NK-92 treated with Interleukin-12 subunit alpha and Interleukin-12 subunit beta, amount 100 ng/mL, for 24 hours (cell line): ENCODE measurements around the gene NBEAL1.
"Not testable (repeated sequence)": the region's sequence is repeated elsewhere in the genome, so short reads cannot be mapped to it uniquely, and the experiment has no call there.

Experiments
- DNase-seq: peaks from one replicate; lab custom pipeline; 2025; lab: John Stamatoyannopoulos, UW

Gene NBEAL1

DNA sequence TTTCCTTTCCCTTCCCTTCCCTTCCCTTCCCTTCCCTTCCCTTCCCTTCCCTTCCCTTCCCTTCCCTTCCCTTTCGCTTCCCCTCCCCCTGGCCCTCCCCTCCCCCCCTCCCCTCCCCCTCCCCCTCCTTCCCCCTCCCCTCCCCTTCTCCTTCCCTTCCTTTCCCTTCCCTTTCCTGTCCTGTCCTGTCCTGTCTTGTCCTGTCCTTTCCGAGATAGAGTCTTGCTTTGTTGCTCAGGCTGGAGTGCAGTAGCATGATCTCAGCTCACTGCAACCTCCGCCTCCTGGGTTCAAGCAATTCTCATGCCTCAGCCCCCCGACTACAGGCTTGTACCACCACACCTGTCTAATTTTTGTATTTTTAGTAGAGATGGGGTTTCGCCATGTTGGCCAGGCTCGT, 24.5 kb downstream of the NBEAL1 start:
- not testable (repeated sequence) for DNase-seq

DNA sequence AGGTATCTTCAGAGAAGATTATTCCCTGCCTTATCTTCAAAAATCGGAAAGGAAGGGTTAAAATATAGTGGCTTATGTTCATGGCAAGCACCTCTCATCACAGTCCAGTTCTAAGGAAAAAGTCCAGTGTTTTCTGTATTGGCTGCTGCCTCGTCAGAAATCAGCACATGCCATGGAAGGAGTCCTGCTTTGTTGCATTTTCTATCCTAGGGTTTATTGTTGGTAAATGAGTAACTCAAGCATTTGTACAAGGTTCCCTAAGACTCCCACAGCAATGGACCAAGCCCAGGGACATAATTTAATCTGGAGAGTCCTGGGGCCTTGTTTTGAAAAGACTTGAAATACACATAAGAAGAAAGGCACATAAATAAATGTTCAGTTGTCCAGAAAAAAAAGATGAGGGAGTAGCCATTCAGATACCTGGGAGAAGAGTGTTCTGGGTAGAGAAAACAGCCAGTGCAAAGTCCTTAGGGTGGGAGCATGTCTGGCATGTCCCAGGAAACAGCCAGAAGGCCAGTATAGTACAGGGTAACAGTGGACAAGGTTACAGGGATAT, 26.4 kb downstream of the NBEAL1 start:
- DNase-seq: no peak

DNA sequence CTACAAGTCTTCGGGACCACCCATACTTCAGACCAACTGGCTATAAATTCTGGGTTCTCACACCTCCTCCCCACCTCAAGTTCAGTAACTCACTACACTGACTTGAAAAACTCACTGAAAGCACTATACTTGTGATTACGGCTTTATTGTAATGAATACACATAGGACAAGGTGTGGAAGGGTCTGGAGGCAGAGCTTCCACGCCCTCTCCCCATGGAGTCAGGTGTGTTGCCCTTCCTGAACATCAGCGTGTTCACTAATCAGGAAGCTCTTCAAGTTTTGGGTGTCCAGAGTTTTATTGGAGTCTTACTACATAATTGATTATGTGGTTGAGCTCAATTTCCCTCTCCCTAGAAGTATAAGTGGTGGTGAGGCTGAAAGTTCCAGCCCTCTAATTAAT, 27.5 kb downstream of the NBEAL1 start:
- DNase-seq: no peak

DNA sequence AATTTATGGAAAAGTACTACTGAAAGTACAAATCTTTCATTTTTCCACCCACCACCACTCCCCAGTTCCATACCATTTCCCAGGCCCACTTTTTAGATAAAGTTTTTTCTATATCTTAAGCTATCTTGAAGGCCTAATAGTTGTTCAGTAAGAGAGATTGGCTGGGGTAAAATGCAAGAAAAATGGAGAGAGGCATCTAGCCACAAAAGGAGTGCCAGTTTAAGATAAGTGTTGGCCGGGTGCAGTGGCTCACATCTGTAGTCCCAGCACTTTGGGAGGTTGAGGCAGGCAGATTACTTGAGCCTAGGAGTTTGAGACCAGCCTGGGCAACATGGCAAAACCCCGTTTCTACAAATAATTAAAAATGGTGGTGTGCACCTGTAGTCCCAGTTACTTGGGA, 28.6 kb downstream of the NBEAL1 start:
- DNase-seq: no peak

DNA sequence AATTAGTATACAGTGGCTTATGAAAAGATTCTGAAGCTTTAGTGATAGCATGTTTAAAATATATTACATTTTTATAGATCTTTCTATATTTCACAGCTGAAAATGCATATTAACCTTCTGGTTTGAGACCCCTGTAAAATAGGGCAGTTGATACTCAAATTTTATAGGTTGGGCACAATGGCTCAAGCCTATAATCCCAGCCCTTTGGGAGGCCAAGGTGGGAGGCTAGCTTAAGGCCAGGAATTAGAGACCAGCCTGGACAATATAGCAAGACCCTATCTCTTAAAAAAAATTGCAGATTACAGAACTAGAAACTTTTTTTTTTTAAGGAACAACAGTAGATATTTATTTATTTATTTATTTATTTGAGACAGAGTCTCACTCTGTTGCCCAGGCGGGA, 31.2 kb downstream of the NBEAL1 start:
- DNase-seq: no peak

DNA sequence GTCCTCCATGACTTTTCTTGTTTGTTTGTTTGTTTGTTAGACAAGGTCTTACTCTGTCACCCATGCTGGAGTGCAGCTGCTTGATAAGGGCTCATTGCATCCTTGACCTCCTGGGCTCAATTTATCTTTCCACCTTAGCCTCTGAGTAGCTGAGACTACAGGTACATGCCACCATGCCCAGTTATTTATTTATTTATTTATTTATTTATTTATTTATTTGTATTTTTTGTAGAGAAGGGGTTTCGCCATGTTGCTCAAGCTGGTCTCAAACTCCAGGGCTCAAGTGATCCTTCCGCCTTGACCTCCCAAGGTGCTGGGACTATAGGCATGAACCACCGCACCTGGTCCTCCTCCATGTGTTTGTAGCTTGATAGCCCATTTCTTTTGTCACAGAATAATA, 37.9 kb downstream of the NBEAL1 start:
- DNase-seq: no peak

DNA sequence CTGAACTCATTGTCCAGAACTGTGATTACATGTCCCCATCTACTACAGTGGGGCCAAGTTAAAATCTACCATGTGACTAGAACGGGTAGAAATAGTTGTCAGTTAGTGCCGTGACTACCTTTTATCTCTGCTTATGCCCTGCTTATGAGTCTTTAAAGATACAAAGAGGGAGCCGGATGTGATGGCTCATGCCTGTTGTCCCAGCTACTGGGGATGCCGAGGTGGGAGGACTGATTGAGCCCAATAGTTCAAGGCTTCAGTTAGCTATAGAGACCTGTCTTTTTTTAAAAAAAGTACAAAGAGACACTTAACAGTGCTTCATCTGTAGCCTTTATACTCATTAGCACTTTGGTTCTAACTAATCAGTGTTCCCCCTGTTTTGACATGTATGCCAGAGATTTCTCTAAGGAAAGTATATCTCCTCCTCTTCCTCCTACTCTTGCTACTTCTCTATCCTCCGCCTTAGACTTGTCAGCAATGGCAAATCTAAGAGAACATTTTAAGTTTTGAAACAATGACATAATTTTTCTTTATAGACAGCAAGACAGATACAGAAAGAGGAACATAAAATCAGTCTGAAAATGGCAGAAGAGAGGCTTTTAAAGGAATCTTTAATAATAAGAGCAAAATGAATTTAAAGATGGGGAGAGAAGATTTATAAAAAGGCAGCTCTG, 45.0 kb downstream of the NBEAL1 start:
- DNase-seq: no peak

DNA sequence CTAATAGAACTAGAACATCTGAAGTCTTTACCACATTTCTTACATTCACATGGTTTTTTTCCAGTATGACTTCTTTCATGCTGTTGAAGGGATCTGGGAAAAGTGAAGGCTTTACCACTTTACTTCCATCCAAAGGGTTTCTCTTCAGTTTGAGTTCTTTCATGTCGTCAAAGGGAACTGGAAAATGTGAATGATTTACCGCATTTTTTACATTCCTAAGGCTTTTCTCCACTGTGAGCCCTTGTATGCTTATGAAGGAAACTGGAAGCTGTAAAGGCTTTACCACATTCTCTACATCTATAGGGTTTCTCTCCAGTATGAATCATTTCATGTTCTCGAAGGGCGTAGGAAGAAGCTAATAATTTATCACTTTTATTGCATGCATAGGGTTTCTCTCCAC, 46.7 kb downstream of the NBEAL1 start:
- DNase-seq: no peak

DNA sequence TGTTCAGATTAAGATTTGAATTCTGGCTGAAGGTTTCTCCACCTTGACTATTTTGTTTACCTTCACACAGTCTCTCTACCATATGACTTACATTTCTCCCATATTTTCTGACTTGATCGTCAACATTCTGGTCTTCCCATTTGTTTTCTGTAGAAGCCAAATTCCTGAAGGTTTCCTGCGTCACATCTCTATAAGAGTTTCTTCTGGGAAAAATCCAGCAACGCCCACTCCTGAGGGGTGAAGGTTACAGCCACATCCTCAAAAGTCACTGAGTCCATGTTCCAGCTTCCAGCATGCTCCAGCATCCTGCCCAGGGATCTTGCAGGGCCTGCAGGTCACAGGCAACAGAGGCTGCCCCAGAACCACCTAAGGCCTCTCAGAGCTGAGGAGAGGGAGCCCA, 47.5 kb downstream of the NBEAL1 start:
- DNase-seq: no peak

DNA sequence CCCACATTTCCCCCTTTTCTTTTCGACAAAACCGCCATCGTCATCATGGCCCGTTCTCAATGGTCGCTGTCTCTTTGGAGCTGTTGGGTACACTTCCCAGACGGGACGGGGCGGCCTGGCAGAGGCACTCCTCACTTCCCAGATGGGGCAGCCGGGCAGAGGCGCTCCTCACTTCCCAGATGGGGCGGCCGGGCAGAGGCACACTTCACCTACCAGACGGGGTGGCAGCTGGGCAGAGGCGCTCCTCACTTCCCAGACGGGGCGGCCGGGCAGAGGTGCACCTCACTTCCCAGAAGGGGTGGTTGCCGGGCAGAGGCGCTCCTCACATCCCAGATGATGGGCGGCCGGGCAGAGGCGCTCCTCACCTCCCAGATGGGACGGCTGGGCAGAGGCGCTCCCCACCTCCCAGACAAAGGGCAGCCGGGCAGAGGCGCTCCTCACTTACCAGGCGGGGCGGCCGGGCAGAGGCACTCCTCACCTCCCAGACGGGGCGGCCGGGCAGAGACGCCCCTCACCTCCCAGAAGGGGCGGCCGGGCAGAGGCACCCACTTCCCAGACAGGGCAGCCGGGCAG, 51.9 kb downstream of the NBEAL1 start:
- DNase-seq: not testable (repeated sequence)

DNA sequence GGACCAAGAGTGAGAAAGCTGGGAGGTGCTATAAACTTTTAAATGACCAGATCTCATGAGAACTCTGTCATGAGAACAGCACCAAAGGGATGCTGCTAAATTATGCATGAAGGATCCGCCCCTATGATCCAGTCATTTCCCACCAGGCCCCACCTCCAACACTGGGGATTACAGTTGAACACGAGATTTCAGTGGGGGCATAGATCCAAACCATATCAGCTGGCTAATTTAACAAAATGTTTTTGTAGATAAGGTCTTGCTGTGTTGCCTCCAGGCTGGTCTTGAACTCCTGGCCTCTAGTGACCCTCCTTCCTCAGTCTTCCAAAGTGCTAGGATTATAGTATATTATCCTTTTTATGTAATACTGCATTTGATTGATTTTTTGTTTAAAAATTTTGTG, 56.0 kb downstream of the NBEAL1 start:
- DNase-seq: no peak

DNA sequence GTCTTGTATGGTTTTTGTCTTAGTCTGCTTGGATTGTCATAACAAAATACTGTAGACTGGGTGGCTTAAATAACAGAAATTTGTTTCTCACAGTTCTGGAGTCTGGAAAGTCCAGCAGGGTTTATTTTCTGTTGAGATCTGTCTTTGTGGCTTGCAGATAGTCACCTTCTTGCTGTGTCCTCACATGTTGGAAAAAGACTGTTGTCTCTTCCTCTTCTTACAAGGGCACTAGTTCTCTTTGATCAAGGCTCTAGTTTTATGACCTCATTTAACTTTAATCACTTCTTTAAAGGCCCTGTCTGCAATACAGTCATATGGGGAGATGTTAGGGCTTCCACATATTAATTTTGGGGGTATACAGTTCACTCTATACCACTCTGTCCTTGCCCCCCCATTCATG, 56.5 kb downstream of the NBEAL1 start:
- no peak for DNase-seq

DNA sequence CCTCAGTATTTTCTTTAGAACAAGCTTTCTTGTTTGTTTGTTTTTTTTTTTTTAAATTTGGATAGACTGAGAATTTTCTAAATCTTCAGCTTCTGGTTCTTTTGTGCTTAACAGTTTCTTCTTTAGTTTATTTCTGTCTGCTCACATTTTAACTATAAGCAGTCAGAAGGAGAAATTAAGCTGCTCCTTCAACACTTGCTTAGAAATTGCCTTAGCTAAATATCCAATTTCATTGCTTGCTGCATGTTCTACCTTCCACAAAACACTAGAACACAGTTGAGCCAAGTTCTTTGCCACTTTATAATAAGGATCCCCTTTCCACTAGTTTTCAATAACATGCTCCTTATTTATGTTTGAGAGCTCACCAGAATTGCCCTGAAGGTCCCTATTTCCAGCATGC, 57.7 kb downstream of the NBEAL1 start:
- no peak for DNase-seq

DNA sequence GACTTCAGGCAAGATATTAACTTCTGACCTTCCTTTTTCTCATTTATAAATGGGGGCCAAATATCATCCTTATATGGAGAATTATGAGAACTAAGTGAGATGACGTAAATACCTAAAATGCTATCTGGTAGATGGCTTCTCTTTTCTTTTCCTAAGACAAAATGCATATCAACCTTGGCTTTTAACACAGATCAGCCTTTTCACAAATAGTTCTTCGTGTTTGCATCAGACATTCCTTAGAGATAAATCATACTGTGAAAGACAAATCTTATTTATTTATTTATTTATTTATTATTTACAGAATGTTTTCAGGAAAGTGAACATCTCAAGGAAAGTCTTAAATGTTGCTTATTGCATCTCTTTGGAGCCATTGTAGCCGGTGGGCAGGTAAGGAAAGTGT, 62.8 kb downstream of the NBEAL1 start:
- no peak for DNase-seq

DNA sequence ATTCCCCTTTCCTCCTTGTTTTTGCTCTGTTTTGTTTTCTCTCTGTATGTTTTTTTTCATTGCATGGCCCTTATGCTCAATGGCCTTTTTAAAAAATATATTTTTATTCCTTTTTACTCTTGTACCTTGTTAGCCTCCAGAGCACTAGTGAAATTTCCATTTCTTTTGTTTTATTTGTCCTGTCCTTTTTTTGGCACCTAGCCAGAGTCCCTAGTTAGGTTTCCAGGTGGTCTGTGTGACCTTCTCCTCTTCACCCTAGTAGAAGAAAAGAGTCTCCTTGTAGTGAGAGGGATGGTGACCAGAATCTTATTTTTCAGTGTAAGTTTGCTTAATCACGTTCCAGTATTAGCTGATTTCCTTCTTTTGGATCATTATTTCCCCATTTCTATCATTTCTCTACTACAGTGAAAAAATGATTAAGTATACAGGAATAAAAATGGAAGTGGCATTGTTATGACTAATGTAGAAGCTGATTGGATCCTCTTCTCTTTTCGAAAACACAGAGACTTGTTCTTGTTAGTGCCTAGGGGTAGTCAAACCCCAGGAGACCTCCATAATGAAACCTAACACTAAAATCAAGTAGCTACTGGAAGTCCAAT, 65.9 kb downstream of the NBEAL1 start:
- no peak for DNase-seq

DNA sequence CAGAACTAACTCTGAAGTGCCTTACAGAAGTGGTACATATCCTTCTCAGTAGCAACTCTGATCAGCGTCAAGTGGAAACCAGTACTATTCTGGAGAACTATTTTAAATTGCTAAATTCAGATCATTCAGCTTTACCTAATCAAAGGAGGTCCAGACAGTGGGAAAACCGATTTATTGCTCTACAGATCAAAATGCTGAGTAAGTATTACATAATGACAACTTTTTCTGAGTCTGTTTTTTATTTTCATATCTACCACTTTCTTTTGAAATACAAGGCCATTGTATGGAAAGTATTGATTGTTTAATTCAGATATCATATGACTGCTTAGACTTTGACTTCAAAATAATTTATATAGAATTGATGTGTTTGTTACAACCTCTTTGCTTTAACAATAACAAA, 68.7 kb downstream of the NBEAL1 start:
- no peak for DNase-seq

DNA sequence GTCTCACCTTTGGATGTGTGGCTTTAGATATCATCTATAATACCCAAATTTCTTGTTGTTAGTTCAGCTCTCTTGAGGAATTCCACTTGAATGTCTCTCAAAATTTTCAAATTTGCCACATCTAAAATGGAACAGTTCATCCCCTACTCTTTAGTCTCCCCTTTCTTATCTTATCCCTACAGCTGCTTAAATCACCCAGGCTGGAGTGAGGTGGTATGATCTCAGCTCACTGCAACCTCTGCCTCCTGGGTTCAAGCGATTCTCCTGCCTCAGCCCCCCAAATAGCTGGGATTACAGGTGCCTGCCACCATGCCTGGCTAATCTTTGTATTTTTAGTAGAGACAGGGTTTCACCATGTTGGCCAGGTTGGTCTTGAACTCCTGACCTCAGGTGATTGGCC, 71.7 kb downstream of the NBEAL1 start:
- DNase-seq: not testable (repeated sequence)

DNA sequence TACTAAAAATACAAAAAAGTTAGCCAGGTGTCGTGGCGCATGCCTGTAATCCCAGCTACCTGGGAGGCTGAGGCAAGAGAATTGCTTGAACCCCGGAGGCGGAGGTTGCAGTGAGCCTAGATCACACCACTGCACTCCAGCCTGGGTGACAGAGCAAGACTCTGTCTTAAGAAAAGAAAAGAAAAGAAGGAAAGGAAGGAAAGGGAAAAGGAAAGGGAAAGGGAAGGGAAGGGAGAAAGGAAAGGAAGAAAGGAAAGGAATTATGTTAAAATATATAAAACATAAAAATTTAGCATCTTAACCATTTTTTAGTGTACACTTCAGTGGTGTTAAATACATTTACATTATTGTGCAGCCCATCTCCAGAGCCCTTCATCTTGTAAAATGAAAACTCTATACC, 76.0 kb downstream of the NBEAL1 start:
- DNase-seq: not testable (repeated sequence)

DNA sequence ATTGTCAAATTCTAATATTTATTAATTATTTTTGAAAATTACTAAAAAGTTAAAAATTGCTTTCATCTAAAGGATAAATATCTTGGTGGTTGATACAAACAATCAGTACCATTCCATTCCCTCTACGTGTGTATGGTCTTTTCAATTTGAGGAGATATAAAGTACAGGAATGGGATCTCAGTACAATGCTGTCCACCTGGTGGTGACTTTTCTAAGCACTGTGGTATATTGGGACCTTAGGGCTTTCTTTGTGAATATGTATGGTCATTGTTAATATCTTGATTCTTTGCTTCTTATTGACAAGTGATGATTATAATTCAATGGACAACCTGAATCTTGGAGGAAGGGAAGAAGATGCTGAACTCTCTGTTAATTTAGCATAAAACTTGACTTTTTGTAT, 83.1 kb downstream of the NBEAL1 start:
- no peak for DNase-seq

DNA sequence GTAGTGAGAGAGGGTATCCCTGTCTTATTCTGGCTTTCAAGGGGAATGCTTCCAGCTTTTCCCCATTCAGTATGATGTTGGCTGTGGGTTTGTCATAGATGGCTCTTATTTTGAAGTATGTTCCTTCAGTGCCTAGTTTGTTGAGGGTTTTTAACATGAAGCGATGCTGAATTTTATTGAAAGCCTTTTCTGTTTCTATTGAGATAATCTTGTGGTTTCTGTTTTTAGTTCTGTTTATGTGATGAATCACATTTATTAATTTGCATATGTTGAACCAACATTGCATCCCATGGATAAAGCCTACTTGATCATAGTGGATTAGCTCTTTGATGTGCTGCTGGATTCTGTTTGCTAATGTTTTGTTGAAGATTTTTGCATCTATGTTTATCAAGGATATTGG, 87.7 kb downstream of the NBEAL1 start:
- DNase-seq: not testable (repeated sequence)

DNA sequence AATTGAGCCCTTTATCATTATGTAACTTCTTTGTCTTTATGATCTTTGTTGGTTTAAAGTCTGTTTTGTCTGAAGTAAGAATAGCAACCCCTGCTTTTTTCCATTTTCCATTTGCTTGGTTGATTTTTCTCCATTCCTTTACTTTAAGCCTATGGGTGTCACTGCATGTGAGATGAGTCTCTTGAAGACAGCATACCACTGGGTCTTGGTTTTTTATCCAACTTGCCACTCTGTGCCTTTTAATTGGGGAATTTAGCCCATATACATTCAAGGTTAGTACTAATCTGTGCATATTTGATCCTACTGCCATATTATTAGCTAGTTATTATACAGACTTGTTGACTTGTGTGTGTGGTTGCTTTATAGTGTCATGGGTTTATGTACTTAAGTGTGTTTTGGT, 89.6 kb downstream of the NBEAL1 start:
- no peak for DNase-seq

DNA sequence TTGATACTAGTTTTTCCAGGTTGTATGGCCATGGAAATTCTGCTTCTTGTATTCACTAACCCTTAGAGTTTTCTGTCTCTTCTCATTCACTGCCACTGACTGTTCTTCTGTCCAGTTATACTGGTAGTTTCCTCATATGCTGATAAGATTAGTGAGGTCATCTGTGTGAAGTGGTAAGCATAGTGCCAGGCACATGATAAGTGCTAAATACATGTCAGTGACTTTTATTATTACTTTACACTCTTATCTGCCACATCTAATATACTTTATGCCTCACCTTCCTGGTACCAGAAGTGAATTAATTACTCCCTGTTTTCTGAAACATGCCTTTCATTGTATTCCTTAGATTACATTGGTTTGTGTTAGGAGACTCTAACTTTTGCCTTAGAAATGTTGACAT, 91.3 kb downstream of the NBEAL1 start:
- DNase-seq: no peak

DNA sequence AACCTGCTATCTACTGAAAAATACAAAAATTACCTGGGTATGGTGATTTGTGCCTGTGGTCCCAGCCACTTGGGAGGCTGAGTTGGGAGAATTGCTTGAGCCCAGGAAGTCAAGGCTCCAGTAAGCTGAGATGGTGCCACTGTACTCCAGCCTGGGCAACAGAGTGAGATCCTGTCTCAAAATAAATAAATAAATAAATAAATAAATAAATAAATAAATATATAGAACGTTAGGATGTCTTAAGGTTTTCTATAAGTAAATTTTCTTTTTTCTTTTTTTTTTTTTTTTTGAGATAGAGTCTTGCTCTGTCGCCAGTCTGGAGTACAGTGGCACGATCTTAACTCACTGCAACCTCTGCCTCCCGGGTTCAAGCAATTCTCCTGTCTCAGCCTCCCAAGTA, 95.8 kb downstream of the NBEAL1 start:
- DNase-seq: not testable (repeated sequence)

DNA sequence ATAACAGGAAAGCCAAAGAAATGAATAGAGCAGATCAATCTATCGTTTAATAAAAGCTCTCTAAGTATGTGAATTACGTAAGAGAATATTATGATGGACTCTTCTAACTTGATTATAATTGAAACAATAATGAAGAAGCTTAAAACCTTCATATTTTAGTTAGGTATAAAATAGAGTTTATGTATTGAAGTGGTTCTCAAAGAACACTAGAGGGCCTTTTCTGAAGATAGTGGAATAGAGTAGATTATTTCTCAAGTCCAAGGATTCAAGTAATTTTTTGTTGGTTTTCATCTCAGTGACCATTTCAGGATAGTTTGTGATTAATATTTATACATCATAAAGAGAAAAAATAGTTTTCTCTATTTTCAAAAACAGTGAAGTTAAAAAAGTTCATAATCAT, 97.7 kb downstream of the NBEAL1 start:
- no peak for DNase-seq
